NB4 (cell line): ENCODE measurements around the gene ZFHX3.

Source experiments
- DNase-seq: peaks from one replicate; pipeline ENCODE4 v3.0.0; 2010; ENCODE audit warnings: low read depth
- H3K4me3 ChIP-seq: one replicate; pipeline ENCODE4 v1.5.1; 2011; ENCODE audit warnings: mild to moderate bottlenecking, low read depth, low read length, moderate library complexity
- MYC ChIP-seq: IDR thresholded peaks from 2 replicates; pipeline ENCODE4 v1.6.1; 2011; ENCODE audit warnings: low read depth, low read length
- POLR2A ChIP-seq: IDR thresholded peaks from 2 replicates; pipeline ENCODE4 v1.6.1; 2011; ENCODE audit warnings: mild to moderate bottlenecking; ENCODE audit not compliant: insufficient read length; ENCODE audit errors: extremely low read depth
- TF ChIP-seq, protein P1 (sequence below): IDR thresholded peaks from one replicate; pipeline ENCODE4 v1.5.1; 2012; ENCODE audit warnings: low read depth, low read length
- TF ChIP-seq, protein P2 (sequence below): IDR thresholded peaks from 2 replicates; pipeline ENCODE4 v1.6.1; 2011; ENCODE audit warnings: low read depth, low read length

ZFHX3 gene

DNA sequence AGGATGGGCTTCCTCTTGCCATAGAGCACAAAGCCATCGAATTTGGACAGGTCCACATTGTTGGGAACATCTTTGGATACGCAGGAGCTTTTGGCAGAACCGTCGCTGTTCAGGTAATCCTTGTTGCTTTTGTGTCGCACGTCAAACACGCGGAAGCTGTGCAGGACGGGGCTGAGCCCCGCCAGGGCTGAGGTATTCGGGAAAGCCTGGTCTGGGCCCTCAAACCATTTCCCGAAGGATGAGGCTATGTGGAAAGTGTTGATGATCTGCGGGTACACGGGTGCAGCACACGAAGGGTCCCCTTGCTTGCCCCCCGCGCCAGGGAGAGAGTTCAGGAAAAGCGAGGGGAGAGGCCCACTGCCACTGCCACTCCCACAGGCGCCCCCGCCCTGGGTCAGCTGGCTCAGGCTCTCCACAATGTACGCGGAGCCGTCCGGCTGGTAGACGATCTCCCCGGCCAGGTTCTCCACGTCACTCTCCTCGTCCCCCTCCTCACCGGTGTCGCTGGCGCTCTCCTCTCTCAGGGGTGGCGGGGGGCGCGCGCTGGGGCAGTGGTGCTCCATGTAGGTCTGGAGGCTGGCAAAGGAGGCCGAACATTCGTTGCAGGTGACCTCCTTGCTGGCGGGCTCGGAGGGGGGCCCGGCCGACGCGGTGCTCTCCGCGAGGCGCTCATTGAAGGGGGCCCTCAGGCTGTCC, 88.5 kb downstream of the ZFHX3 start:
- no peak overlapping the region for H3K4me3 ChIP-seq
- TF ChIP-seq, protein P1, sequence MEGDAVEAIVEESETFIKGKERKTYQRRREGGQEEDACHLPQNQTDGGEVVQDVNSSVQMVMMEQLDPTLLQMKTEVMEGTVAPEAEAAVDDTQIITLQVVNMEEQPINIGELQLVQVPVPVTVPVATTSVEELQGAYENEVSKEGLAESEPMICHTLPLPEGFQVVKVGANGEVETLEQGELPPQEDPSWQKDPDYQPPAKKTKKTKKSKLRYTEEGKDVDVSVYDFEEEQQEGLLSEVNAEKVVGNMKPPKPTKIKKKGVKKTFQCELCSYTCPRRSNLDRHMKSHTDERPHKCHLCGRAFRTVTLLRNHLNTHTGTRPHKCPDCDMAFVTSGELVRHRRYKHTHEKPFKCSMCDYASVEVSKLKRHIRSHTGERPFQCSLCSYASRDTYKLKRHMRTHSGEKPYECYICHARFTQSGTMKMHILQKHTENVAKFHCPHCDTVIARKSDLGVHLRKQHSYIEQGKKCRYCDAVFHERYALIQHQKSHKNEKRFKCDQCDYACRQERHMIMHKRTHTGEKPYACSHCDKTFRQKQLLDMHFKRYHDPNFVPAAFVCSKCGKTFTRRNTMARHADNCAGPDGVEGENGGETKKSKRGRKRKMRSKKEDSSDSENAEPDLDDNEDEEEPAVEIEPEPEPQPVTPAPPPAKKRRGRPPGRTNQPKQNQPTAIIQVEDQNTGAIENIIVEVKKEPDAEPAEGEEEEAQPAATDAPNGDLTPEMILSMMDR, result no peak
- TF ChIP-seq POLR2A (no peak), MYC (no peak)
- TF ChIP-seq, protein P2, sequence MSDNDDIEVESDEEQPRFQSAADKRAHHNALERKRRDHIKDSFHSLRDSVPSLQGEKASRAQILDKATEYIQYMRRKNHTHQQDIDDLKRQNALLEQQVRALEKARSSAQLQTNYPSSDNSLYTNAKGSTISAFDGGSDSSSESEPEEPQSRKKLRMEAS, result no peak
- DNase-seq, result no peak

DNA sequence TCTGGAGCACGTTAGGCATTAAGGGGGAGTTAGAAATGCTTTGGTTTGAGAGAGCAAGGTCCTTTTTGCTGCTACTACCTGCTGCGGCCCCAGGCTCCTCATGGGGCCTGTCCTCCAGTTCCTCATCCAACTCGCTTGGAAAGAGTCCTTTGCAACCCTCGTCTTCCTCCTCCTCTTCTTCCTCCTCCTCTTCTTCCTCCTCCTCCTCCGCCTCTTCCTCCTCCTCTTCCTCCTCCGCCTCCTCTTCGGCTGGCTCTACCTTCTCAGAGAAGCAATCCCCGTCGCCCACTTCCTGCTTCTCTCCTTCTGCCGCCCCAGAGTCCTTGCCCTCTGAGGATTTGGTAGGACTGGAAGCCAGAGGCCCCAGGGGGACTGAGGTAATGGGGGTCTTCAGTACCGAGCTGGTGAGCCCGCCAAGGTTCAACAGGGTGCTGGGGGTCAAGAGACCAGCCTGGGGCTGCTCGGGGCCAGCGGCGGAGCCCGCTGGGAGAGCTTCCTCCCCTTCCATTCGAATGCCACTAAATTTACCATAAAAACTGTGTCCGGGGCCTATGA, 89.3 kb downstream of the ZFHX3 start:
- TF ChIP-seq, protein P1, result no peak
- no peak for TF ChIP-seq MYC
- TF ChIP-seq, protein P2, result no peak
- no peak for TF ChIP-seq POLR2A
- no peak overlapping the region for H3K4me3 ChIP-seq
- DNase-seq, result no peak

DNA sequence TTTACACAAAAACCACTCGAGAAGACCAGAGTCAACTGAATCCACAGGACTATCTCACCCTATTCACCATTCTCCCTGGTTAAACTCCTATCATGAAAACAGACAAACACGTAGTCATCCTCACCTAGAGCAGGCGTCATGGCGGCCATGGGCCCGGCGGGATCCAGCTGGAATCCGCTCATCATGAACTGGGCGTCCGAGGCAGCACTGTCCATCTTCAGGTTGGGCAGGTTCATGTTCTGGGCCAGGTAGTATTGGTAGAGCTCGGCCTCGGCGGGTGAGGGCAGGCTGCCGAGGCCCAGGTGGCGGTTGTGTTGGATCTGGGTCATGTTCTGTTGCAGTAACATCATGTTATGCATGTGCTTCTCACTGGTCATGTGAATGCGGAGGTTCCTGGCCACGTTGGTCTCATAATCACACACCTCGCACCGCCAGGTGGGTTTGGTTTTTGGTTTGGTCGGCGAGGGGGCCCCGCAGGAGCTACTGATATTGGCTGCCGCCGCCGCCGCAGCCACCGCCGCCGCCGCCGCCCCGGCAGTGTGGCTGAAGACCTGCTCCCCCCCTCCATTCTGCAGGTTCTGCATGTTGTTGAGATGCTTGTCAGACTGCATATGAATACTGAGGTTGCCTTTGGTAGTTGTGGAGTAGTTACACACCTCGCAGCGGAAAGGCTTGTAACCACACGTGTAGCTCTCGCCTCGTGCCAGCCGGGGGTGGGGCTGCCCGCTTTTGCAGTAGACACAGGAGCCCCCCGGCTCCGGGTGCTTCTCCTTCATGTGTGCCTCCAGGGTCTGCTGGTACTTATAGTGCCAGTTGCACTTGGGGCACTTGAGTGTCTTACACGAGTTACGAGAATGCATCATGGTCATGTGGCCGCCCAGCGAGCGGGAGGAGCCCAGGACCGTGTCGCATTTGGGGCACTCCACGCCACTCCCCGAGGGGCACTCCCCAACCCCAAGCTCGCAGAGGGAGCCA, 90.3 kb downstream of the ZFHX3 start:
- H3K4me3 ChIP-seq, result no peak overlapping the region
- no peak for DNase-seq
- TF ChIP-seq POLR2A, result no peak
- TF ChIP-seq, protein P1, result no peak
- TF ChIP-seq, protein P2, result no peak

DNA sequence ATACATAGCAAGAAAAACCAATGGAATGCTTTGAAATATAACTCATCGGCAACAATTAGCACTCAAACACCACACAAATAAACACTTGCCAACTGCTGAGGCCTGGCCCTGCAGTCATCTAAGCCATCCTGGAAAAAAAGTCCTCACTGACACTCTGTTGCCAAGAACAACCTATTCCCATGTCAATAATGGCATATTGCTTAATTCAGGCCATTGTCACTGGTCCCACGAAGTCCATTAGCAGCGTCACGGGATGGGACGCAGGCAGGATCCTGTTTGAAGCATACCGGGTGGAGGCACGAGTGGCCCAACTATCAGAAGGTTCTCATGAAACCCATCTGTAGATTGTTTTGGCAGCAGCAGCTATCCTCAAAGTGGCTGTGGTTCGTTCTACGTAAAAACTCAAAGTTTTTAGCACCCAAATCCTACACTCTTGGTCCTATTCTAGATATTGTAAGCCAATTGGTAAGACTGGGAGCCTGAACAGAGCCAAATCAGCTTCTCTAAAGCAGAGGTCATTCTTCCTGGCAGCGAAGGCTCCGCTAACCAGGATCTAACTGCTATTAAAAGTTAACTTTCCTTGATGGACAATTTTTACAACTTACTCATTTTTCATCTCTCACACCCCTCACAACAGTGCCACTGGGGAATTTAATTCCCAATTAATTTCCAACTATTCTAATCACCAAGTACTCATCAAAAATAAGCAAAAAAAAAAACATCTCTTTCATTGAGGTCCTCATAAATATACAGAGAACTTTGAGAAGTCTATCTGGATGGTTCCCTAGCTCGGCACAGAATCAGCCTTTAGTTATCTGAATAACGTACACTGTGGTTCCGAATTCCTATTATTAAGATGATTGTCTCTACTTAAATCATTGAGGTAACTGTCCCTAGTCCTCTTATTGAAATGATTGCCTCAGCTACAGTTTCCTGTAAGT, 91.5 kb downstream of the ZFHX3 start:
- no peak overlapping the region for H3K4me3 ChIP-seq
- no peak for TF ChIP-seq MYC
- no peak for TF ChIP-seq POLR2A
- TF ChIP-seq, protein P1, result no peak
- TF ChIP-seq, protein P2, result no peak
- no peak for DNase-seq

DNA sequence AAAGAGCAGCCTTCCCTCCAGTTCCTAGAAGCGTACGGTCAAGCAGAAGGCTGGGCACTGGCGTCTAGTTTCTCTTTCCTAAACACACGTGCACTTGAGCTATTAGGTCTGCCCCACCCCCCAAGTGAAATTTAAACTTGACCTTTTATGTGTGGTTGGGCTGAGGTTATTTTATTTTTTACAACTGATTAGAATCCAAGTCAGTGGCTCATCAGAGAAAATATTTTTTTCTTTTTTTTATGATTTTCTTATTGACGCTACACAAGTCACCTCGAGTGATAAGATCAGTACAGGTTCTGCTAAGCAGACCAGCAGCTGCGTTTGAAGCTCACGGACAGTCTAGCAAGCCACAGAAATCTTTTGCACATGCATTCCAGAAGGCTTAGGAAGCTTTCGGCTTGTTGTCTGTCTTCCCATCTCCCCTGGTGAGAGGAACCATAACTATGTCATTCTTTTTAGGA, 95.1 kb downstream of the ZFHX3 start:
- H3K4me3 ChIP-seq, result no peak overlapping the region
- DNase-seq, result no peak
- no peak for TF ChIP-seq POLR2A
- TF ChIP-seq, protein P2, result no peak
- TF ChIP-seq, protein P1, result no peak
- no peak for TF ChIP-seq MYC
